Activated naive CD8-positive, alpha-beta T cell treated with anti-CD3 and anti-CD28 coated beads, Interleukin-2, amount 50 U/mL, for 24 hours (primary cell): Measurements from ENCODE around the gene CITED4.

Source experiments
- ATAC-seq: fragments of 150-1000 bp; cut with Tn5 transposase; one replicate; pipeline ENCODE4 v1.10.0; 2021
- DNase-seq: peaks from one replicate; pipeline ENCODE4 v3.0.0; 2021
- H3K27ac Mint-ChIP-seq: one replicate; pipeline ENCODE4 v1.8.0; 2021; ENCODE audit warnings: mild to moderate bottlenecking, mixed read lengths
- H3K27me3 Mint-ChIP-seq: one replicate; pipeline ENCODE4 v1.8.0; 2021; ENCODE audit warnings: mixed read lengths
- H3K36me3 Mint-ChIP-seq: one replicate; pipeline ENCODE4 v1.8.0; 2021; ENCODE audit warnings: low read depth, mixed read lengths
- H3K4me1 Mint-ChIP-seq: one replicate; pipeline ENCODE4 v1.8.0; 2021; ENCODE audit warnings: mixed read lengths
- H3K4me3 Mint-ChIP-seq: one replicate; pipeline ENCODE4 v1.8.0; 2021; ENCODE audit warnings: mild to moderate bottlenecking, moderate library complexity, mixed read lengths
- H3K9me3 Mint-ChIP-seq: one replicate; pipeline ENCODE4 v1.8.0; 2021; ENCODE audit warnings: mixed read lengths

Gene CITED4

GRCh38 chr1:40838980-40839942 is 22.9 kb downstream of the CITED4 start:
- DNase-seq (no peak), ATAC-seq (no peak)
- Mint-ChIP-seq H3K9me3 (no peaks in the 10 kb centered on the region), H3K4me3 (no peak overlapping the region), H3K27me3 (no peaks in the 10 kb centered on the region), H3K36me3 (no peaks in the 10 kb centered on the region), H3K4me1 (peaks cover 13% of the 10 kb centered on the region), H3K27ac (no peak overlapping the region)

- ATAC-seq (no peak), DNase-seq (no peak)
- Mint-ChIP-seq H3K27me3 (no peaks in the 10 kb centered on the region), H3K4me3 (no peak overlapping the region), H3K36me3 (no peaks in the 10 kb centered on the region), H3K4me1 (peaks cover 13% of the 10 kb centered on the region), H3K27ac (no peak overlapping the region), H3K9me3 (no peaks in the 10 kb centered on the region)
Measured at GRCh38 chr1:40838045-40838979, 23.9 kb downstream of the CITED4 start.

- H3K4me3 Mint-ChIP-seq: no peak overlapping the region
- no peak for DNase-seq
- H3K4me1 Mint-ChIP-seq: peaks cover 13% of the 10 kb centered on the region
- no peaks in the 10 kb centered on the region for H3K36me3 Mint-ChIP-seq
- no peak for ATAC-seq
- H3K27me3 Mint-ChIP-seq: no peaks in the 10 kb centered on the region
- H3K27ac Mint-ChIP-seq: no peak overlapping the region
- no peaks in the 10 kb centered on the region for H3K9me3 Mint-ChIP-seq
Measured at GRCh38 chr1:40837601-40838000, 24.6 kb downstream of the CITED4 start.

GRCh38 chr1:40836283-40836682 is 25.9 kb downstream of the CITED4 start:
- H3K27me3 Mint-ChIP-seq: no peaks in the 10 kb centered on the region

GRCh38 chr1:40834968-40835545 is 27.1 kb downstream of the CITED4 start:
- no peak overlapping the region for H3K27ac Mint-ChIP-seq
- no peaks in the 10 kb centered on the region for H3K9me3 Mint-ChIP-seq
- peaks cover 3% of the 10 kb centered on the region for H3K4me1 Mint-ChIP-seq
- no peak for ATAC-seq
- H3K36me3 Mint-ChIP-seq: no peaks in the 10 kb centered on the region
- DNase-seq: no peak
- H3K4me3 Mint-ChIP-seq: no peak overlapping the region
- H3K27me3 Mint-ChIP-seq: no peaks in the 10 kb centered on the region

More at GRCh38 chr1:40836283-40836682, 25.9 kb downstream of the CITED4 start:
- Mint-ChIP-seq H3K27ac (no peak overlapping the region), H3K9me3 (no peaks in the 10 kb centered on the region), H3K4me1 (peaks cover 13% of the 10 kb centered on the region), H3K36me3 (no peaks in the 10 kb centered on the region), H3K4me3 (no peak overlapping the region)
- DNase-seq (no peak), ATAC-seq (no peak)

GRCh38 chr1:40833979-40834378 is 28.2 kb downstream of the CITED4 start:
- DNase-seq: no peak
- H3K27ac Mint-ChIP-seq: no peak overlapping the region
- ATAC-seq: no peak
- H3K36me3 Mint-ChIP-seq: no peaks in the 10 kb centered on the region
- H3K4me1 Mint-ChIP-seq: no peaks in the 10 kb centered on the region
- no peaks in the 10 kb centered on the region for H3K9me3 Mint-ChIP-seq
- H3K4me3 Mint-ChIP-seq: no peak overlapping the region
- H3K27me3 Mint-ChIP-seq: no peaks in the 10 kb centered on the region

- H3K27me3 Mint-ChIP-seq: no peaks in the 10 kb centered on the region
- no peak overlapping the region for H3K4me3 Mint-ChIP-seq
- H3K27ac Mint-ChIP-seq: no peak overlapping the region
- no peak for ATAC-seq
- H3K9me3 Mint-ChIP-seq: no peaks in the 10 kb centered on the region
- H3K4me1 Mint-ChIP-seq: peaks cover under 1% of the 10 kb centered on the region
- H3K36me3 Mint-ChIP-seq: no peaks in the 10 kb centered on the region
- DNase-seq: no peak
Measured at GRCh38 chr1:40831001-40831732, 31.0 kb downstream of the CITED4 start.

GRCh38 chr1:40830419-40830943 is 31.7 kb downstream of the CITED4 start:
- Mint-ChIP-seq H3K27ac (no peak overlapping the region), H3K4me3 (no peak overlapping the region), H3K4me1 (peaks cover 8% of the 10 kb centered on the region), H3K36me3 (no peaks in the 10 kb centered on the region), H3K9me3 (no peaks in the 10 kb centered on the region), H3K27me3 (no peaks in the 10 kb centered on the region)
- ATAC-seq (no peak), DNase-seq (no peak)

- Mint-ChIP-seq H3K27me3 (no peaks in the 10 kb centered on the region), H3K36me3 (no peaks in the 10 kb centered on the region), H3K27ac (no peak overlapping the region), H3K4me3 (no peak overlapping the region), H3K9me3 (no peaks in the 10 kb centered on the region), H3K4me1 (peaks cover 15% of the 10 kb centered on the region)
- DNase-seq (no peak), ATAC-seq (no peak)
Measured at GRCh38 chr1:40829631-40830245, 32.4 kb downstream of the CITED4 start.

GRCh38 chr1:40825996-40826395 is 36.2 kb downstream of the CITED4 start:
- no peak overlapping the region for H3K27ac Mint-ChIP-seq
- H3K36me3 Mint-ChIP-seq: no peaks in the 10 kb centered on the region

GRCh38 chr1:40825435-40825788 is 36.8 kb downstream of the CITED4 start:
- H3K4me3 Mint-ChIP-seq: no peak overlapping the region

More at GRCh38 chr1:40825996-40826395, 36.2 kb downstream of the CITED4 start:
- Mint-ChIP-seq H3K4me1 (peaks cover 16% of the 10 kb centered on the region), H3K27me3 (no peaks in the 10 kb centered on the region), H3K9me3 (no peaks in the 10 kb centered on the region), H3K4me3 (no peak overlapping the region)
- no peak for ATAC-seq
- no peak for DNase-seq

GRCh38 chr1:40824591-40825434 is 37.4 kb downstream of the CITED4 start:
- no peak for ATAC-seq
- no peaks in the 10 kb centered on the region for H3K36me3 Mint-ChIP-seq

More at GRCh38 chr1:40825435-40825788, 36.8 kb downstream of the CITED4 start:
- peaks cover 16% of the 10 kb centered on the region for H3K4me1 Mint-ChIP-seq
- H3K36me3 Mint-ChIP-seq: no peaks in the 10 kb centered on the region
- no peaks in the 10 kb centered on the region for H3K27me3 Mint-ChIP-seq
- DNase-seq (no peak), ATAC-seq (no peak)
- H3K27ac Mint-ChIP-seq: no peak overlapping the region
- no peaks in the 10 kb centered on the region for H3K9me3 Mint-ChIP-seq

GRCh38 chr1:40823983-40824382 is 38.2 kb downstream of the CITED4 start:
- no peak overlapping the region for H3K27ac Mint-ChIP-seq
- no peaks in the 10 kb centered on the region for H3K27me3 Mint-ChIP-seq
- no peak for ATAC-seq
- H3K4me1 Mint-ChIP-seq: peaks cover 16% of the 10 kb centered on the region
- no peak overlapping the region for H3K4me3 Mint-ChIP-seq
- no peak for DNase-seq
- no peaks in the 10 kb centered on the region for H3K9me3 Mint-ChIP-seq
- no peaks in the 10 kb centered on the region for H3K36me3 Mint-ChIP-seq

More at GRCh38 chr1:40824591-40825434, 37.4 kb downstream of the CITED4 start:
- peaks cover 16% of the 10 kb centered on the region for H3K4me1 Mint-ChIP-seq
- no peak overlapping the region for H3K4me3 Mint-ChIP-seq
- no peak overlapping the region for H3K27ac Mint-ChIP-seq
- H3K9me3 Mint-ChIP-seq: no peaks in the 10 kb centered on the region
- no peak for DNase-seq
- no peaks in the 10 kb centered on the region for H3K27me3 Mint-ChIP-seq
